HK-2 (cell line): Measurements from ENCODE around the gene SDSL.
A peak's percentile ranks its signal among the peaks of the same experiment; 100 is the strongest.

ENCODE experiments used
- DNase-seq: peaks from one replicate; pipeline ENCODE4 v3.0.0-alpha.2; 2018; ENCODE audit not compliant: unreplicated experiment

The SDSL gene

DNA sequence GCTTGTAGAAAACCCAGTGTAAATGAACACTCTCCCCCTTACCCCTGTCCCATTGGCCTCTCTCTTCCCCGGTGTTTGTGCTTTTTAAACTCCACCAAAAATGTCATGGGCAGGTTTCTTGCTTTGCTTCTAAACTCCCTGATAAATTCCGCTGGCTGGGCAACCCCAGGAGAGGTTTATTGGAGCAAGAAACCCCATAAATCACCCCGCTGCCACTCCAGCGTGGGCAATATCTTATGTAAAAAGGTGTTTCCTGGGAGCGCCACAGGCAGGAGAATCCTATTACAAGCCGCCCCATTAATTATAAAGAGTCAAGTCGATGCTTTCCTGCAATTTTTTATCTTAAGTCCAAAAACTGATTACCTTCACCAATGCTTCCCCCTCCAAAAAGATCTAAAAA lies 26.7 kb downstream of the SDSL start:
- DNase-seq: no peak

DNA sequence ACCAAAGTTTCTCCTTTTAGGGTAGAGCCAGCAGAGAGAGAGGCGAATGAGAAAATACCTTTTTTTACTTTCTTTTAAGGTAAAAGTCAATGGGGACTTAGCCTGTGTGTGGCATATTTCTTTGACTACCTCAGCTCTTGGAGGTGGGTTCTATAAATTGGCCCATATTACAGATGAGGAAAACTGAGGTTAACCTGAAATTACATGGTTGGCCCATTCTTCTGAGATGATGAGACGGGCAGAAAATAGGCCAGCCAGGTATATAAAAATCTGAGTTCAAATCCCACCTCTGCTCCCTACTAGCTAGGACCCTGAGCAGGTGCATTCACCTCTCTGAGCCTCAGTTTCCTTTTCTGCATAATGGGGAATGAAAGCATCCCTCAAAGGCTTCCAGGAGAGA lies 27.1 kb downstream of the SDSL start:
- DNase-seq: no peak

DNA sequence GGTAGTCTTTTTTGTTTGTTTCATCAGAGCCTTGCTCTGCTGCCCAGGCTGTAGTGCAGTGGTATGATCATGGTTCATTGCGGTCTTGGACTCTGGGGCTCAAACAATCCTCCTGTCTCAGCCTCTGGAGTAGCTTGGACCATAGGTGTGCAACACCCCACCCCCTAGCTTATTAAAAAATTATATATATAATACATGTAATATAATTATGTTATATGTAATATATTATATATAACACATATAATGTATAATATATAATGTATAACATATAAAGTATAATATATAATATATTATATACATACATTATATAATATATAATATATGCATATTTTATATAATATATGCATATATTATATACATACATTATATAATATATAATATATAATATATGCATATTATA lies 27.7 kb downstream of the SDSL start:
- DNase-seq: no peak

GRCh38 chr12:113452458-113452857 lies 30.3 kb downstream of the SDSL start:
- no peak for DNase-seq

DNA sequence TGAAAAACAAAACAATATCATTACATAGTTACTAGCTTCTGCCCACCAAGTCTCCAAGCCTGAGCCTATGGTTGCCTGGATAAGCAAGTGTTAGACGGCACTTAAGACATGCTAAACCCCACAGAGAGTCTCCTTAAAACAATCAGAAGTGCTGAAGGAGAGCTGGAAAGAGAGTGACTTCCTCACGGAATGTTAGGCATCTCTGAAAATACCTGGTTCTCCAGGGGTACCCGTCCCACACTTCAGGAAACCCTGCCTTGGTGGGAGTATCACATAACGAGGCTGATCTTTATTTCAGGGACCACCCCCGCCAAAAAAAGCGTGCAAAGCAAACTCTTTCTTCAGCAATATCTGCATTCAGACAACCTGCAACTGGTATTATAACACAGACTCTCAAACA lies 31.1 kb downstream of the SDSL start:
- no peak for DNase-seq

DNA sequence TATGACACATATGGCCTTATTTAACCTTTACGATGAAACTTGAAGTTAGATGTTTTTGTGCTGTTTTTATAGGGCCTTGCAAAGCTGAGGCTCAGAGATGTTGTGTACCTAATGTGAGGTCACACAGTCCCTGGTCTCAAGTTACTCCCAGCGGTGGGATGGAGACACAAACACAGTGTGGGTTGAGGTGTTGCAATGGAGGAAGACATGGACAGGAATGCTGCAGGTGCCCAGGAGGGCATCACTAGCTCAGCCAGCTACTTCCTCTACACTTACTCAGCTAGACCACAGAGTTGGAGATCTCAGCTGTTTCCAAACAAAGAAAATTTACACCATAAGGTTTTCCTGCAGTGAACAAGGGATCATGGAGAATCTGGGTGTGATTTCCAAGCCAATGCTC lies 34.0 kb downstream of the SDSL start:
- DNase-seq: no peak

DNA sequence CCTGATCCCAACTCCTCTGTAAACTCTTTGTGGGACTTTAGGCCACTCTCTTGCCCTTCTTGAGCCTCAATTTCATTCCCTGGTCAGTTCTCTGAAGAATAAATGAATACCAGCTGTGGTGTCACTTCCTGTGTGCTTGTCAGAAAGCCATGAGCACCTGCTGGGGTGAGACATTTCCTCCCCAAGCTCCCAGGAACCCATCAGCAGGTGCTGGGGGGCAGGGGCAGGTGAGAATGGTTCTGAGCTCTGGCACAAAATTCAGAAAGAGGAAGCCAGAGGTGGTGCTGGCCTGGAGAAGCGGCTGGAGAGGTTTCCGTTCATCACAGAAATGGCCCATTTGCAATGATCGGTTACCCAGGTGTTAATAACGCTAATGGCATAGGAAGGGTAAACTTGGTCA lies 34.6 kb downstream of the SDSL start:
- DNase-seq: no peak

- DNase-seq: no peak
These were observed 35.0 kb downstream of the SDSL start for GRCh38 chr12:113457185-113457584.

DNA sequence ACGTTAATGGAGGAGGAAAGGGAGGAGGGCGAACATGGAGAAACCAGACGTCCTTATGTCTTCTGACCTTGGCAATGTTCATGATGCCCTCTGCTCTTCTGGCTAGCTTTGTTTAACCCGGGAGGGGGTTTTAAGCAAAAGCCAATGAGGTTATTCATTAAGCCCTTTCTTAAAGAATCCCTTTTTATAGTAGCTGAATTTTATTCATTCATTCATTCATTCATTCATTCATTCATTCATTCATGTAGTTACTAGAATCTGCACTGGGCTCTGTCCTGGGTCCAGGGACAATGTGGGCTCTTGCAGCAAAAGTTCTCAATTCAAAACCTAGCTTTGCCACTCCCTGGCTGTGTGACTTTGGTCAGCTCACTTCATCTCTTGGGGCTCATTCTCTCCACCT lies 35.5 kb downstream of the SDSL start:
- DNase-seq: no peak

DNA sequence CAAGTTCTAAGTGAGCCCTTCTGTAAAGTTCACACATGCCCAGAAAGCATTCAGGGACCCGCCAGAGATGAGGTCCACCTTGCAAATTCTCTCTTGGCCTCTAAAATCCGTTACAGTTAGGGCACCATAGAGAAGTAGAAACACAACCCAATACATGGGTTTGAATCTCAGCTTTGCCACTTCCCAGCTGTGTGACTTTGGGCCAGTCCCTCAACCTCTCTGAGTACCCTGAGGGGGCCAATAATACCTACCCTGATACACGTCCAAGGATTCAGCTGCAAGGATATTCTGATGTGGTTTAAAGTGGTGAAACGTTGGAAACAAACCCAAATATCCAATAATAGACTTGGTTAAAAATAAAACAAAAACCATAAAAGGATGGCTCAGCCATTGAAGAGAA lies 37.8 kb downstream of the SDSL start:
- DNase-seq: no peak

GRCh38 chr12:113461666-113462065 lies 39.5 kb downstream of the SDSL start:
- DNase-seq: no peak

DNA sequence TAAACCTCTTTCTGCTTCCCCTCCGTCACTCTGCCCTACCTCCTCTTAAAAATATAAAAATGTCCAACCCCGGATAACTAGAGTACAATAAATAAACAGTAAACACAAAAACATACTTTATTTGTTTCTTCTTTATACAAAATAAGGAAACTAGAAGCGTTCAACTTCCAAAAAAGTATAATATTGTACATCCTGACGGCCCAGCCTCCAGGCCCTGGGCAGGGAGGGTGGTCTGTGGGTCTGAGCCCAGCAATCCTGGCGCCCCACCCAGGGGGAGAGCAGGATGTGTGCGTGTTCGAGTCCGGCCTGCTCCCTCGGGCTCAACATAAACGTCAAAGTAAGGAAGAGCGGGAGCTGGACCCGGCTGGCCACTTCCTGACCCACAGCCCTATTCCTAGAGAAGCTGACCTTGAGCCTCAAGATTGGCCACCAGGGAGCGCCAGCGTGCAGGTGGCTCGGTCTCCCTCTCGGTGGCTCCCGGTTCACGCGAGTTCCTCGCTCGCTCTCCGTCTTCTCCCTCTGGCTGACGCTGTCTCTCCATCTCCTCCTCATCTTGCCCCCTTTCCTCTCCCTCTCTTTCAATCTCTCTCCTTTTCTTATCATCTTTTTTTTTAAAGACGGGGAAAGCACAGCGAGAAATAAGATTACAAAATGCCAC lies 40.1 kb downstream of the SDSL start:
- peak; percentile 85 for DNase-seq

DNA sequence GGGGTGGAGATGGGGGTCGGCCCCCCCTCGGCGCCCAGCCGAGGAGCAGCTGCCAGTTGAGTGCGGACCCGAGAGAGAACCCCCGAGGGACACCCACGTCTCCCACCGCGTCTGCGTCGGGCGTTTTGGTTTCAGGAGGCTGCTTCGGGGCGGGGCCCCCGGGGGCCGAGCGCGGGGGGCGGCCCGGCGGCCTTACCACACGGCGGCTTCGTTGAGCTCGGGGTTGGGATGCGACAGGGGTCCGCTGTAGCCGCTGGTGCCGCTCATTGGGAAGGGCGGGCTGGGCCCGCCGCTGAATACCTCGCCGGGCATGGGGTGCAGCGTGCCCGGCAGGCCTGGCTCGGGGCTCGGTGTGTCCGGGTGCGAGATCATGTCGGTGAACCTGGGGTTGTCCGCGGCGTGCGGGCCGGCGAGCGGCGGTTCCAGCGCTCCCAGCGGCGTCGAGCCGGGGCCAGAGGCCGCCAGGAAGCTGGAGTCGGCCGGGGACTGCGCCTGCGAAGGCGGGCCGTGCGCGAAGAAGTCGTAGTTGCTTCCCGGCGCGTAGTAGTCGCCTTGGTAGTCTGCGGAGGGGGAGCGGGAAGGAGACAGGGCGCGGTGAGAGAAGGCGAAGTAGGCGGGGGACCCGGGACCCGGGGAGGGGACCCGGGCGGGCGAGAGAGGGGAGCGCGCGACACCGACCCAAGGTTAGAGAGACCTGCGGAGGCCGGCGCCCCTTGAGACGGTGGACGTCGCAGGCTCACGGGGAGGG lies 41.0 kb downstream of the SDSL start:
- no peak for DNase-seq

DNA sequence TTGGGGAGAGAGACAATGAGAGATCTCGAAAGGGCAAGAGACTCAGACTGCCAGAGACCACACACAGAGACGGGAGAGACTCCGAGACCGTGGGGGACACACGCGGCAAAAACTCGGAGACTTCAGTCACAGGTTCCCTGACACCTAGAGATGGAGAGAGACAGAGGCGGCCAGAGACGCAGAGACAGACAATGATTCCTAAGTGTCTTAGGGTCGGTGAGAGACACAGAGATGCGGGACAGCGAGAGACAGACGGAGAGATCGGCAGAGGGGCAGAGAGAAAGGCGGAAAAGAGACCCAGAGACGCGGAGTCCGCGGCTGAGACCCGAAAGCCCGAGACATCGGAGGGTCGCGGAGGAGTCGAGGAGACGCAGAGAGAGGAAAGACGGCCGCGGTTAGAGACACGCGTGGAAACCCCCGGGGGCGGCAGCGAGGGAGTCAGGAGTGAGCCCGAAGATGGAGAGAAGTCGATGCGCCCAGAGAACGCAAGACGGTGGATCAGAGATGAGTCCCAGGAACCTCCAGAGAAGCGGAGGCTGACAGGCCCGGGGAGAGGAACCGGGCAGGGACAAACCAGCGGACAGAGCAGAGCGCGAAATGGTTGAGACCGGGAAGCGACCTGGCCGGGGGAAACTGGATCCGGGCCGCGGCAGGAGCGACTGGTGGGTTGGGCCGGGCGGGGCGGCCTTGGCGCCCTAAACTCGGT lies 41.7 kb downstream of the SDSL start:
- no peak for DNase-seq

DNA sequence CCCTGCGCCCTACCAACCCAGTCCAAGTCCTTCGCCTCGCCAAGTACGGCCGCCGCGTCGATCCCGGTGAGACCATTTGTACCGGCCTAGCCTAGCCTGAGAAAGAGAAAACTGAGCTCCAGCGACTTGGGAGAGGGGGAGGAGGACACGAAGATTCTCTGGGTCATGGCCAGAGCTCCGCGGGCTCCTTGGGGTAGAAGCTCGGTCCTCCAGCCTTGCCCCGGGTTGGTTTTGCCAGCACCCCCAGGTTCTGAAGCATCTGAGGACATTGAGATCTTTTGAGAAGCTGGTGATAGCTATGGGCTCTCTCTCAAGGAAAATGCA lies 42.2 kb downstream of the SDSL start:
- DNase-seq: no peak

GRCh38 chr12:113464852-113465719 lies 42.9 kb downstream of the SDSL start:
- no peak for DNase-seq

DNA sequence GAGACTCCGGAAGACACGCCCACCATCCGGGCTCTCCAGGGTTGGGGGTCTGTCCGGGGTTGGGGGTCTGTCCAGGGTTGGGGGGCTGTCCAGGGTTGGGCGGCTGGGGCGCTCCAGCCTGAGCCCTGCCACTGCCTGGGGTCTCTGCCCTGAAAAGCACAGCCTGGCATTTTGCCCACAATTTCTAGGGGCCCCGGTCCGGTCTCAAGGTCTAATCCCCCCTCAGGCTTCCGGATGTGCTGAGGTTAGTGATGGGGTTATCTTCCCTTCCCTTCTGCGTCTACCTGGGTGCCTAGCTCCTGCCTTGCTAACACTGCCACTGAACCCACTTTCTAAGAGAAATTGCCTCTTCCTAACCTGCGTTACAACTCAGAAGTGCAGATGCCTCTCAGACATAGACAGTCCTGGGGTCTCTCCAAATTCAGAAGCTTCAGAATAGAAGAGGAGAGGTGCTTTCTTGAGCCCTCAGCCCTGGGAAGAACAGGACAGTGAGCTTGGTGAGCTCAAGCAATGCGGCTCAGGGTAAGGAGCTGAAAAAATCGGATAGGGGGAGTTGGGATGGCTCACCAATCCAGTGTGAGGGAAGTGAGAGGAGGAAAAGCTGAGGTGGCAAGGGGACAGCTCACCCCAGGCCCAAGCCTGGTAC lies 43.8 kb downstream of the SDSL start:
- no peak for DNase-seq

GRCh38 chr12:113466454-113467141 lies 44.4 kb downstream of the SDSL start:
- DNase-seq: no peak

GRCh38 chr12:113467142-113467501 lies 44.9 kb downstream of the SDSL start:
- DNase-seq: no peak

DNA sequence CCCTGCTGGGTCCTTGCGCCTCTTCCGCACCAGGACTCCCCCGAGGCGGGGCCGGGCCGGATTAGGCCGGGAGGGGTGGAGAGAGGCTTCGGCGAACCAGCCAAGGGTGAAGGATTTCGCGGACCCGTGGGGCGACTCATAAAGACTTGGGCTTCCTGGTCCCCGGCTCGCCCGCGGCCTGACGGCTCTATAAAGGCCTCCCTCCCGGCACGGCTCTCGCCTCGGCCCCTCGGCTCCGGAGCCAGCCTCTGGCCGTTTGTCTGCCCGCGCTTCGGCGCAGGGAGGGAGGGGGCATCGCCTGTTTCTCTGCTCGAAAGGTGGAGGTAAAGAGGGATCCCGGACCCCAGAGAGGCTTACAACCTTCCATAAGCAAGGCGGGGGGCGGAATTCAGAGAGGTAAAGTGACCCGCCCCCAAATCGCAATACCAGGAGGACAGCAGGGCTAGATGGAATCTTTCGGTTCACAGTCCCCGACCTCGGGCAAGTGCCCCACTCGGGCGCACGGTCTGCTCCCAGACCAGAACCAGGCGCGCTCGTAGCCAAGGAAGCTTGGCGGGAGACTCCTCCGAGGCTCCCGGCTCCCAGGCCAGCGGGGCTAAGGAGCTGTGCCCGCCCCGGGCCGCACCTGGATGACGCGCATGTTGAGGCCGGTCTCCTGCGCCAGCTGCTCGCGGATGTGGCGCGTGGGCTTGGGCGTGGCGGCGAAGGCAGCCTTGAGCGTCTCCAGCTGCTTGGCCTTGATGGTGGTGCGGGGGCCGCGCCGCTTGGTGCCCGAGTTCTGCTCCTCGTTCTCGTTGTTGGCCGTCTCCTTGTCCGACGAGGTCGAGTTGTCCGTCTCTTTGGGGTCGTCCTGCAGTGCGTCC lies 45.6 kb downstream of the SDSL start:
- no peak for DNase-seq
